ENCODE measurements around the gene MYO7A.

Gene MYO7A

DNA sequence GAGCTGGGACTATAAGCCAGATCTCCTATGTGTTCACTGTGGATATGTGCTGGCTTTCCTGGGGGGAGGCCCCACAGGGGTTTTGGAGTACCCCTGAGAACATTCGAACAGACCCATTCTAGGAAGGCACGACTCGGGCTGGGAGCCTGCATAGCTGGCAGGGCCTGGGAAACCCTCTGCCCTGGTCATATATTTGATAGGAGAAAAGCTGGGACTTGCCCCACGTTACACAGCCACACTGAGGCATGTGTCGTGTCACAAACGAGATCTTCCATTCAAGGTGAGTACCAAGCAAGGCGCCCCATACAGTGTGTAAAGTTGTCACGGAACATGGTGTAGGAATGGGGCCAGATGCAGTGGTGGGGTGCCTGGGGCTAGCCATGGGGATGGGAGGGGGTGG, 11.2 kb downstream of the MYO7A start:
- no peak overlapping the region for H3K9ac ChIP-seq (ENCODE audit: low read length)

DNA sequence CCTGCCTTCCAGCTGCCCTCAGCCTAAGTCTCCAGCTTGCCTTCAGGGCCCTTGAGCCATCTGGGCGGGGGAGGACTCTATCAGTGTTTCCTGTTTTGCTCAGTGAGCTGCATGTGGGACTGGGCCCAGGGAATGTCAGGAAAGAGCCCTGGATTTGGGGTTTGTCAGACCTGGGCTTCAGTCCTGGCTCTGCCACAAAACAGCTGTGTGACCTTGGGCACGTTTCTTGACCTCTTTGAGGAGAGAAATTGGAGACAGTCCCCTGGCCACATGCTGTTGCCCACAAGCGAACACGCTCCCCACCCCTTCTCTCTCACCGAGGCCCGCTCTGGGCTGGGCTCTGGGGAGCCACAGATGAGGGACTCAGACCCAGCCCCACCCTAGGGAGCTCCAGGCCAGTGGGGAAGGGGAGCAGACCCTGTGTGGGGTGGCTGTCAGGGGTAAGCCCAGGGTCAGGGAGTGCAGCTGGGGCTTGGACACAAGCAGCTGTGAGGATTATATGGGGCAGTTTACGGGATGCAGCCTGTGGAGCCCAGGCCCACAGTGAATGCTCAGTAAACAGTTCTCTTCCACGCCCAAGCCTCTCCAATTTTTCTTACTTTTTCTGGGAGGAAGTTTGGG, 12.3 kb downstream of the MYO7A start:
- Histone ChIP-seq H3K4me3 (ENCODE audit: low read depth, low read length, poor library complexity, severe bottlenecking) (no peak overlapping the region), H3K36me3 (ENCODE audit: insufficient read depth, low read length) (no peaks in the 10 kb centered on the region), H3K27me3 (ENCODE audit: insufficient read depth, low read length) (no peaks in the 10 kb centered on the region), H3K9ac (ENCODE audit: low read length) (no peak overlapping the region), H3K9me3 (ENCODE audit: low read length) (no peaks in the 10 kb centered on the region), H3K9me2 (ENCODE audit: low read depth, low read length) (no peaks in the 10 kb centered on the region), H4K20me1 (ENCODE audit: insufficient read depth, low read length) (no peaks in the 10 kb centered on the region), H3K27ac (ENCODE audit: low read depth, low read length, poor library complexity, severe bottlenecking) (no peak overlapping the region), H2AFZ (ENCODE audit: low read length) (no peak overlapping the region), H3K4me1 (ENCODE audit: insufficient read depth, low read length, severe bottlenecking) (no peaks in the 10 kb centered on the region), H3K4me2 (ENCODE audit: low read length) (no peak overlapping the region), H3K79me2 (ENCODE audit: insufficient read depth, low read length) (no peaks in the 10 kb centered on the region), H3F3A (ENCODE audit: insufficient read depth, low read length) (no peaks in the 10 kb centered on the region)
- no peak for TF ChIP-seq EZH2 (IDR thresholded peaks at IDR 0.05; ENCODE audit: borderline replicate concordance, low read length)
- TF ChIP-seq, protein P1, sequence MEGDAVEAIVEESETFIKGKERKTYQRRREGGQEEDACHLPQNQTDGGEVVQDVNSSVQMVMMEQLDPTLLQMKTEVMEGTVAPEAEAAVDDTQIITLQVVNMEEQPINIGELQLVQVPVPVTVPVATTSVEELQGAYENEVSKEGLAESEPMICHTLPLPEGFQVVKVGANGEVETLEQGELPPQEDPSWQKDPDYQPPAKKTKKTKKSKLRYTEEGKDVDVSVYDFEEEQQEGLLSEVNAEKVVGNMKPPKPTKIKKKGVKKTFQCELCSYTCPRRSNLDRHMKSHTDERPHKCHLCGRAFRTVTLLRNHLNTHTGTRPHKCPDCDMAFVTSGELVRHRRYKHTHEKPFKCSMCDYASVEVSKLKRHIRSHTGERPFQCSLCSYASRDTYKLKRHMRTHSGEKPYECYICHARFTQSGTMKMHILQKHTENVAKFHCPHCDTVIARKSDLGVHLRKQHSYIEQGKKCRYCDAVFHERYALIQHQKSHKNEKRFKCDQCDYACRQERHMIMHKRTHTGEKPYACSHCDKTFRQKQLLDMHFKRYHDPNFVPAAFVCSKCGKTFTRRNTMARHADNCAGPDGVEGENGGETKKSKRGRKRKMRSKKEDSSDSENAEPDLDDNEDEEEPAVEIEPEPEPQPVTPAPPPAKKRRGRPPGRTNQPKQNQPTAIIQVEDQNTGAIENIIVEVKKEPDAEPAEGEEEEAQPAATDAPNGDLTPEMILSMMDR (IDR thresholded peaks at IDR 0.05; ENCODE audit: low read length), result no peak

More for the DNA sequence above, 11.2 kb downstream of the MYO7A start:
- Histone ChIP-seq H3K27me3 (ENCODE audit: insufficient read depth, low read length) (no peaks in the 10 kb centered on the region), H3K9me3 (ENCODE audit: low read length) (no peaks in the 10 kb centered on the region), H3F3A (ENCODE audit: insufficient read depth, low read length) (no peaks in the 10 kb centered on the region), H3K36me3 (ENCODE audit: insufficient read depth, low read length) (no peaks in the 10 kb centered on the region), H3K4me3 (ENCODE audit: low read depth, low read length, poor library complexity, severe bottlenecking) (no peak overlapping the region), H3K4me1 (ENCODE audit: insufficient read depth, low read length, severe bottlenecking) (no peaks in the 10 kb centered on the region), H2AFZ (ENCODE audit: low read length) (no peak overlapping the region), H3K79me2 (ENCODE audit: insufficient read depth, low read length) (no peaks in the 10 kb centered on the region), H3K9me2 (ENCODE audit: low read depth, low read length) (no peaks in the 10 kb centered on the region), H3K4me2 (ENCODE audit: low read length) (no peak overlapping the region), H3K27ac (ENCODE audit: low read depth, low read length, poor library complexity, severe bottlenecking) (no peak overlapping the region), H4K20me1 (ENCODE audit: insufficient read depth, low read length) (no peaks in the 10 kb centered on the region)
- TF ChIP-seq EZH2 (IDR thresholded peaks at IDR 0.05; ENCODE audit: borderline replicate concordance, low read length), result no peak
- TF ChIP-seq, protein P1 (IDR thresholded peaks at IDR 0.05; ENCODE audit: low read length), result no peak

DNA sequence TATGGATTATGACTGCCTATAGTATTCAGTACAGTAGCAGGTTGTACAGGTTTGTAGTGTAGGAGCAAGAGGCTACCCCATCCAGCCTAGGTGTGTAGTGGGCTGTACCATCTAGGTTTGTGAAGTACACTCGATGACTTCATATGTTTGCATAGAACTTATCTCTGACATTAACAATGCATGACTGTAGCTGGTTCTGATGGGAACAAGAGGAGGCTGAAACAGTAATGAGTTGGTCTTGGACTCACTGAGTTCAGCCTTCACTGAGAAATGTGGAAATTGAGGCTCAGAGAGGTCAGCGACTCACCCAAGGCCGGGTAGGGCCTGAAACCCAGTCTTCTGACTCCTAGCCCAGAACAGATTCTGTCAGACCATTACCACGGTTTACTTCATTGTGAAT, 13.0 kb downstream of the MYO7A start:
- H3K4me1 ChIP-seq (ENCODE audit: insufficient read depth, low read length, severe bottlenecking), result no peaks in the 10 kb centered on the region
- TF ChIP-seq EZH2 (IDR thresholded peaks at IDR 0.05; ENCODE audit: borderline replicate concordance, low read length), result no peak
- TF ChIP-seq, protein P1 (IDR thresholded peaks at IDR 0.05; ENCODE audit: low read length), result no peak
- H3F3A ChIP-seq (ENCODE audit: insufficient read depth, low read length), result no peaks in the 10 kb centered on the region
- no peaks in the 10 kb centered on the region for H3K79me2 ChIP-seq (ENCODE audit: insufficient read depth, low read length)
- H3K27me3 ChIP-seq (ENCODE audit: insufficient read depth, low read length), result no peaks in the 10 kb centered on the region
- no peaks in the 10 kb centered on the region for H3K9me2 ChIP-seq (ENCODE audit: low read depth, low read length)
- H4K20me1 ChIP-seq (ENCODE audit: insufficient read depth, low read length), result no peaks in the 10 kb centered on the region
- H2AFZ ChIP-seq (ENCODE audit: low read length), result no peak overlapping the region
- H3K36me3 ChIP-seq (ENCODE audit: insufficient read depth, low read length), result no peaks in the 10 kb centered on the region
- H3K9me3 ChIP-seq (ENCODE audit: low read length), result no peaks in the 10 kb centered on the region
- H3K9ac ChIP-seq (ENCODE audit: low read length), result no peak overlapping the region
- H3K4me2 ChIP-seq (ENCODE audit: low read length), result no peak overlapping the region
- H3K27ac ChIP-seq (ENCODE audit: low read depth, low read length, poor library complexity, severe bottlenecking), result no peak overlapping the region
- no peak overlapping the region for H3K4me3 ChIP-seq (ENCODE audit: low read depth, low read length, poor library complexity, severe bottlenecking)

Measured in OCI-LY1 (cell line).